Measurements from ENCODE around the gene KRTAP5-3.

DNA sequence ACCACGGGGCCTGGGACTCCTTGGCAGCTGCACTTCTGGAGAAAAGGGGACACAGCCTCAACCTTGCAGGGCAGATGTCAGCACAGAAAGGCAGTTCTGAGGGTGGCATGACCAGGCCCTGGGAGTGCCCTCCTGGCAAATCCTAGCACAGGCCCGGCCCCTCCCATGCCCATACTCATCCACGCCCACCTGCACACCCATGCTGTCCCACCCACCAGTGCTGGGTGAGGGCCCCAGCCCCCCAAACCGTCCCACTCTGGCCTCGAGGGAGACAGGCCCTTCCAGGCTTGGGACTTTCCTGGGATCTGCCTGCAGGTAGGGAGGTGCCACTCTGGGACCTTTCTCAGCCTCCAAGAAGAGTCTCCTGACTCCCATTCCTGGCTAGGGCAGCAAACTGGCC is 46.3 kb downstream of the KRTAP5-3 start:
- TF ChIP-seq, protein P1, sequence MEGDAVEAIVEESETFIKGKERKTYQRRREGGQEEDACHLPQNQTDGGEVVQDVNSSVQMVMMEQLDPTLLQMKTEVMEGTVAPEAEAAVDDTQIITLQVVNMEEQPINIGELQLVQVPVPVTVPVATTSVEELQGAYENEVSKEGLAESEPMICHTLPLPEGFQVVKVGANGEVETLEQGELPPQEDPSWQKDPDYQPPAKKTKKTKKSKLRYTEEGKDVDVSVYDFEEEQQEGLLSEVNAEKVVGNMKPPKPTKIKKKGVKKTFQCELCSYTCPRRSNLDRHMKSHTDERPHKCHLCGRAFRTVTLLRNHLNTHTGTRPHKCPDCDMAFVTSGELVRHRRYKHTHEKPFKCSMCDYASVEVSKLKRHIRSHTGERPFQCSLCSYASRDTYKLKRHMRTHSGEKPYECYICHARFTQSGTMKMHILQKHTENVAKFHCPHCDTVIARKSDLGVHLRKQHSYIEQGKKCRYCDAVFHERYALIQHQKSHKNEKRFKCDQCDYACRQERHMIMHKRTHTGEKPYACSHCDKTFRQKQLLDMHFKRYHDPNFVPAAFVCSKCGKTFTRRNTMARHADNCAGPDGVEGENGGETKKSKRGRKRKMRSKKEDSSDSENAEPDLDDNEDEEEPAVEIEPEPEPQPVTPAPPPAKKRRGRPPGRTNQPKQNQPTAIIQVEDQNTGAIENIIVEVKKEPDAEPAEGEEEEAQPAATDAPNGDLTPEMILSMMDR (IDR thresholded peaks at IDR 0.05; ENCODE audit: poor library complexity) = no peak
- TF ChIP-seq EZH2 (IDR thresholded peaks at IDR 0.05; ENCODE audit: borderline replicate concordance) (no peak), EZH2phosphoT487 (IDR thresholded peaks at IDR 0.05; ENCODE audit: low read depth, severe bottlenecking, unreplicated experiment) (no peak)

Measured in hepatocyte (in vitro differentiated cells).